ENCODE data around the gene CLEC16A. TPM values are rescaled to one million over a fixed set of nuclear protein-coding genes. Genes with fewer than 3 reads are reported as not detected.

The CLEC16A gene
- total and polyA plus RNA-seq, 9 of the 15 experiments (the other 6 are each of a cell fraction or from before 2014, with no cell fraction given), result 1.00 to 22.3 (median 10.0) TPM

DNA sequence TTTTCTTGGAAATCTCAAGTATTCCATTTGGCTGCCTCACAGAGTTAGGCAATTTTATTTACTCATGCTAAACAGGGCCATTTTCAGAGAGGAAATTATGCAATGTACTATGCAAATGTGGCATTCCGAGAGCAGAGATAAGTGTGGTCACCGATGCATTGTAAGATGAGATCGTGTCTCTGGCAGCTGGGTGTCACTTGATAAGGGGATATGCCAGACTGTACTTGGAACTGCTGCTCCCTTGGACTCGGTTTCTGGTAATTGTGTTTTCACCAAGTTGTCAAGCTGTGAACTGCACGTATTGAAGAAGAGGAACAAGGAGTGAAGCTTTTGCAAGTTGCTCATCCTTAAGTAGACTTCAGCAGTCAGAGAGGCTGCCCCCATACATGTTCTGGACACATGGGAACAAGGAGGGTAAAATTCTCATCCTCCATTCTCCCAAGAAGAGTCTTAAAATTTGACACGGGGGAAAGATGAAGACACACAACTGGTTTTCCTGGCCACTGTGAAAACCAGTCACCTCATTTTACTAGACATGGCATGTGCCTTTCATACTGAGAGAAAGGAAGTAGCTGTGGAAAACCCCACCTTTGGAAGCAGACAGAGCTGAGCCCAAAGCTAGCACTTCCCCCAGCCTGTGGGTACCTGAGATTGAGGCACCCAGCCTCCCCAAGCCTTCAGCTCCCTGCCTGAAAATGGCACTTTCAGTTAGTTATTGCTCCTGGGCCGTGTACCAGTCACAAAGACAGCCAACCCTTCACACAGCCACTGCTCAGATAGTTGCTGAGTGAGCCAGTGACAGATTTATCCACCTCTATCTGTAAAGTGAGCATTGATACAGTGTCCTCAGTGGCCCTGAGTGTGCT, 160.9 kb downstream of the CLEC16A start (continued):
- TF ChIP-seq, protein P1, sequence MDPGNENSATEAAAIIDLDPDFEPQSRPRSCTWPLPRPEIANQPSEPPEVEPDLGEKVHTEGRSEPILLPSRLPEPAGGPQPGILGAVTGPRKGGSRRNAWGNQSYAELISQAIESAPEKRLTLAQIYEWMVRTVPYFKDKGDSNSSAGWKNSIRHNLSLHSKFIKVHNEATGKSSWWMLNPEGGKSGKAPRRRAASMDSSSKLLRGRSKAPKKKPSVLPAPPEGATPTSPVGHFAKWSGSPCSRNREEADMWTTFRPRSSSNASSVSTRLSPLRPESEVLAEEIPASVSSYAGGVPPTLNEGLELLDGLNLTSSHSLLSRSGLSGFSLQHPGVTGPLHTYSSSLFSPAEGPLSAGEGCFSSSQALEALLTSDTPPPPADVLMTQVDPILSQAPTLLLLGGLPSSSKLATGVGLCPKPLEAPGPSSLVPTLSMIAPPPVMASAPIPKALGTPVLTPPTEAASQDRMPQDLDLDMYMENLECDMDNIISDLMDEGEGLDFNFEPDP (CRISPR knock-in tag; IDR thresholded peaks at IDR 0.05), result no peak
- 0 out of 2 replicates have a peak, but pooled peaks have one; percentile 49 for TF ChIP-seq PTTG1 (tag; IDR thresholded peaks at IDR 0.05; ENCODE audit: low read depth)
- TF ChIP-seq RNF2 (IDR thresholded peaks at IDR 0.05), result peak; percentile 96
- TF ChIP-seq FOXK1 (CRISPR knock-in tag; IDR thresholded peaks at IDR 0.05; ENCODE audit: borderline replicate concordance), result no peak
- peak; percentile 92 for TF ChIP-seq SMAD1 (IDR thresholded peaks at IDR 0.05; ENCODE audit: low read depth, low read length, partially characterized antibody)
- no peak for TF ChIP-seq NCOA2 (IDR thresholded peaks at IDR 0.05; ENCODE audit: partially characterized antibody in 2 of 2)
- no peak for TF ChIP-seq STAT5B (CRISPR knock-in tag; IDR thresholded peaks at IDR 0.05)
- peak; percentile 71; the same call in 1 of the 2 replicates for TF ChIP-seq MYC (IDR thresholded peaks at IDR 0.05; ENCODE audit: low read depth, low read length)
- TF ChIP-seq MYC (CRISPR knock-in tag; IDR thresholded peaks at IDR 0.05; ENCODE audit: borderline replicate concordance, low read depth), result no peak
- TF ChIP-seq, protein P2, sequence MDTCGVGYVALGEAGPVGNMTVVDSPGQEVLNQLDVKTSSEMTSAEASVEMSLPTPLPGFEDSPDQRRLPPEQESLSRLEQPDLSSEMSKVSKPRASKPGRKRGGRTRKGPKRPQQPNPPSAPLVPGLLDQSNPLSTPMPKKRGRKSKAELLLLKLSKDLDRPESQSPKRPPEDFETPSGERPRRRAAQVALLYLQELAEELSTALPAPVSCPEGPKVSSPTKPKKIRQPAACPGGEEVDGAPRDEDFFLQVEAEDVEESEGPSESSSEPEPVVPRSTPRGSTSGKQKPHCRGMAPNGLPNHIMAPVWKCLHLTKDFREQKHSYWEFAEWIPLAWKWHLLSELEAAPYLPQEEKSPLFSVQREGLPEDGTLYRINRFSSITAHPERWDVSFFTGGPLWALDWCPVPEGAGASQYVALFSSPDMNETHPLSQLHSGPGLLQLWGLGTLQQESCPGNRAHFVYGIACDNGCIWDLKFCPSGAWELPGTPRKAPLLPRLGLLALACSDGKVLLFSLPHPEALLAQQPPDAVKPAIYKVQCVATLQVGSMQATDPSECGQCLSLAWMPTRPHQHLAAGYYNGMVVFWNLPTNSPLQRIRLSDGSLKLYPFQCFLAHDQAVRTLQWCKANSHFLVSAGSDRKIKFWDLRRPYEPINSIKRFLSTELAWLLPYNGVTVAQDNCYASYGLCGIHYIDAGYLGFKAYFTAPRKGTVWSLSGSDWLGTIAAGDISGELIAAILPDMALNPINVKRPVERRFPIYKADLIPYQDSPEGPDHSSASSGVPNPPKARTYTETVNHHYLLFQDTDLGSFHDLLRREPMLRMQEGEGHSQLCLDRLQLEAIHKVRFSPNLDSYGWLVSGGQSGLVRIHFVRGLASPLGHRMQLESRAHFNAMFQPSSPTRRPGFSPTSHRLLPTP (IDR thresholded peaks at IDR 0.05; ENCODE audit: borderline replicate concordance, extremely low read depth, insufficient read length), result no peak
- TF ChIP-seq EHMT2 (IDR thresholded peaks at IDR 0.05), result peak; percentile 64; the same call in 1 of the 2 replicates
- TF ChIP-seq, protein P3, sequence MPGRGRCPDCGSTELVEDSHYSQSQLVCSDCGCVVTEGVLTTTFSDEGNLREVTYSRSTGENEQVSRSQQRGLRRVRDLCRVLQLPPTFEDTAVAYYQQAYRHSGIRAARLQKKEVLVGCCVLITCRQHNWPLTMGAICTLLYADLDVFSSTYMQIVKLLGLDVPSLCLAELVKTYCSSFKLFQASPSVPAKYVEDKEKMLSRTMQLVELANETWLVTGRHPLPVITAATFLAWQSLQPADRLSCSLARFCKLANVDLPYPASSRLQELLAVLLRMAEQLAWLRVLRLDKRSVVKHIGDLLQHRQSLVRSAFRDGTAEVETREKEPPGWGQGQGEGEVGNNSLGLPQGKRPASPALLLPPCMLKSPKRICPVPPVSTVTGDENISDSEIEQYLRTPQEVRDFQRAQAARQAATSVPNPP (IDR thresholded peaks at IDR 0.05; ENCODE audit: borderline replicate concordance, insufficient read depth, insufficient read length), result no peak
- no peak for TF ChIP-seq HSF4 (CRISPR knock-in tag; IDR thresholded peaks at IDR 0.05; ENCODE audit: borderline replicate concordance)
- TF ChIP-seq SPI1 (IDR thresholded peaks at IDR 0.05; ENCODE audit: borderline replicate concordance, low read depth, low read length), result no peak; the same call in 1 of the 2 replicates
- peak; percentile 97 for TF ChIP-seq NCOA1 (IDR thresholded peaks at IDR 0.05; ENCODE audit: low read depth)
- peak in 1 of 2 experiments; percentile 74; a peak in 1 of 4 replicates for TF ChIP-seq ETV6 (IDR thresholded peaks at IDR 0.05; ENCODE audit: borderline replicate concordance in 1 of 2, low read depth in 2 of 2, low read length in 1 of 2)
- TF ChIP-seq ETV6 (CRISPR knock-in tag; IDR thresholded peaks at IDR 0.05; ENCODE audit: borderline replicate concordance), result no peak
- TF ChIP-seq, protein P4, sequence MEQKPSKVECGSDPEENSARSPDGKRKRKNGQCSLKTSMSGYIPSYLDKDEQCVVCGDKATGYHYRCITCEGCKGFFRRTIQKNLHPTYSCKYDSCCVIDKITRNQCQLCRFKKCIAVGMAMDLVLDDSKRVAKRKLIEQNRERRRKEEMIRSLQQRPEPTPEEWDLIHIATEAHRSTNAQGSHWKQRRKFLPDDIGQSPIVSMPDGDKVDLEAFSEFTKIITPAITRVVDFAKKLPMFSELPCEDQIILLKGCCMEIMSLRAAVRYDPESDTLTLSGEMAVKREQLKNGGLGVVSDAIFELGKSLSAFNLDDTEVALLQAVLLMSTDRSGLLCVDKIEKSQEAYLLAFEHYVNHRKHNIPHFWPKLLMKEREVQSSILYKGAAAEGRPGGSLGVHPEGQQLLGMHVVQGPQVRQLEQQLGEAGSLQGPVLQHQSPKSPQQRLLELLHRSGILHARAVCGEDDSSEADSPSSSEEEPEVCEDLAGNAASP (IDR thresholded peaks at IDR 0.05), result no peak
- TF ChIP-seq ZSCAN32 (CRISPR knock-in tag; IDR thresholded peaks at IDR 0.05), result no peak

Measured in K562 (cell line).